HepG2 (cell line): ENCODE data around the gene EIF4G1. TPM values are rescaled to one million over a fixed set of nuclear protein-coding genes. Genes with fewer than 3 reads are reported as not detected.

Experiments
- BORCS8-MEF2B ChIP-seq: sonication (generic); formaldehyde crosslinking; IDR thresholded peaks from 2 replicates; pipeline ENCODE4 v1.8.0; 2022; ENCODE audit warnings: mild to moderate bottlenecking, missing genetic modification reagents
- NFIB ChIP-seq: sonication (generic); formaldehyde crosslinking; IDR thresholded peaks from 2 replicates; pipeline ENCODE4 v1.9.0; 2021; ENCODE audit warnings: missing genetic modification reagents, mild to moderate bottlenecking, borderline replicate concordance
- RXRB ChIP-seq: IDR thresholded peaks from 2 replicates; pipeline ENCODE4 v1.6.1; 2016; ENCODE audit warnings: borderline replicate concordance, missing genetic modification reagents, missing compliant biosample characterization
- SIX1 ChIP-seq: sonication (generic); formaldehyde crosslinking; IDR thresholded peaks from 2 replicates; pipeline ENCODE4 v1.4.0; 2020; ENCODE audit warnings: missing genetic modification reagents, borderline replicate concordance
- SOX6 ChIP-seq, 2 experiments: fragments of 450-650 bp in 1 of 2; sonication (generic) in 1 of 2; formaldehyde crosslinking in 1 of 2; IDR thresholded peaks; 2 replicates each; pipeline versions ENCODE4 v1.4.0 to v1.6.1; 2017 to 2020; ENCODE audit warnings: antibody characterized with exemption in 1 of 2, mild to moderate bottlenecking in 1 of 2, missing genetic modification reagents in 1 of 2
- STAT5B ChIP-seq: sonication (generic); formaldehyde crosslinking; IDR thresholded peaks from 2 replicates; pipeline ENCODE4 v1.4.0; 2020; ENCODE audit warnings: missing genetic modification reagents
- ZBTB8A ChIP-seq: sonication (generic); formaldehyde crosslinking; IDR thresholded peaks from 2 replicates; pipeline ENCODE4 v1.4.0; 2020; ENCODE audit warnings: mild to moderate bottlenecking, low read depth, missing genetic modification reagents, borderline replicate concordance
- ZFP62 ChIP-seq: sonication (generic); formaldehyde crosslinking; IDR thresholded peaks from 2 replicates; pipeline ENCODE4 v1.4.0; 2020; ENCODE audit warnings: missing genetic modification reagents
- ZMYM2 ChIP-seq: sonication (generic); formaldehyde crosslinking; IDR thresholded peaks from 2 replicates; pipeline ENCODE4 v1.8.0; 2022; ENCODE audit warnings: mild to moderate bottlenecking, missing genetic modification reagents
- ZNF121 ChIP-seq: sonication (generic); formaldehyde crosslinking; IDR thresholded peaks from 2 replicates; pipeline ENCODE4 v1.5.0; 2020; ENCODE audit warnings: mild to moderate bottlenecking, missing genetic modification reagents
- ZNF558 ChIP-seq: sonication (generic); formaldehyde crosslinking; IDR thresholded peaks from 2 replicates; pipeline ENCODE4 v1.9.0; 2022; ENCODE audit warnings: mild to moderate bottlenecking, missing genetic modification reagents, borderline replicate concordance
- polyA plus RNA-seq, 8 experiments: library from polyadenylated mRNA; depleted of rRNA in 3 of 8; stranded (reverse) in 7 of 8; unstranded in 1 of 8; fragments of >200 nt; fragmentation: Illumina TruSeq in 4 of 8; extraction: Trizol in 4 of 8; gene quantifications; 2 replicates each; pipeline versions ENCODE4 v1.2.1 to v1.2.3, GENCODE V29; 2011 to 2016; ENCODE audit warnings: low read depth in 4 of 8, missing spikeins in 1 of 8, mixed read lengths in 1 of 8; ENCODE audit not compliant: insufficient read depth in 1 of 8
- total RNA-seq, 5 experiments: library from RNA; depleted of rRNA; stranded (reverse); fragments of >200 nt; fragmentation: Illumina TruSeq; extraction: Trizol; gene quantifications; 2 replicates each; pipeline ENCODE4 v1.2.3, GENCODE V29; 2016; ENCODE audit warnings: low read depth in 1 of 5
- TF ChIP-seq, protein P1 (sequence below): sonication (generic); formaldehyde crosslinking; IDR thresholded peaks from one replicate; pipeline ENCODE4 v1.5.1; 2020; ENCODE audit warnings: mild to moderate bottlenecking, missing genetic modification reagents; ENCODE audit errors: not compliant biosample characterization
- TF ChIP-seq, protein P2 (sequence below): sonication (generic); formaldehyde crosslinking; IDR thresholded peaks from 2 replicates; pipeline ENCODE4 v1.4.0; 2020; ENCODE audit warnings: low read depth, mild to moderate bottlenecking, missing genetic modification reagents
- TF ChIP-seq, protein P3 (sequence below): sonication (generic); formaldehyde crosslinking; IDR thresholded peaks from 2 replicates; pipeline ENCODE4 v1.4.0; 2020; ENCODE audit warnings: missing genetic modification reagents
- TF ChIP-seq, protein P4 (sequence below): sonication (generic); formaldehyde crosslinking; IDR thresholded peaks from 2 replicates; pipeline ENCODE4 v1.4.0; 2020; ENCODE audit warnings: mild to moderate bottlenecking, missing genetic modification reagents

EIF4G1 gene
- total and polyA plus RNA-seq, 2 of the 13 experiments (the other 11 are each of a cell fraction or from before 2014, with no cell fraction given): 208 to 213 TPM

DNA sequence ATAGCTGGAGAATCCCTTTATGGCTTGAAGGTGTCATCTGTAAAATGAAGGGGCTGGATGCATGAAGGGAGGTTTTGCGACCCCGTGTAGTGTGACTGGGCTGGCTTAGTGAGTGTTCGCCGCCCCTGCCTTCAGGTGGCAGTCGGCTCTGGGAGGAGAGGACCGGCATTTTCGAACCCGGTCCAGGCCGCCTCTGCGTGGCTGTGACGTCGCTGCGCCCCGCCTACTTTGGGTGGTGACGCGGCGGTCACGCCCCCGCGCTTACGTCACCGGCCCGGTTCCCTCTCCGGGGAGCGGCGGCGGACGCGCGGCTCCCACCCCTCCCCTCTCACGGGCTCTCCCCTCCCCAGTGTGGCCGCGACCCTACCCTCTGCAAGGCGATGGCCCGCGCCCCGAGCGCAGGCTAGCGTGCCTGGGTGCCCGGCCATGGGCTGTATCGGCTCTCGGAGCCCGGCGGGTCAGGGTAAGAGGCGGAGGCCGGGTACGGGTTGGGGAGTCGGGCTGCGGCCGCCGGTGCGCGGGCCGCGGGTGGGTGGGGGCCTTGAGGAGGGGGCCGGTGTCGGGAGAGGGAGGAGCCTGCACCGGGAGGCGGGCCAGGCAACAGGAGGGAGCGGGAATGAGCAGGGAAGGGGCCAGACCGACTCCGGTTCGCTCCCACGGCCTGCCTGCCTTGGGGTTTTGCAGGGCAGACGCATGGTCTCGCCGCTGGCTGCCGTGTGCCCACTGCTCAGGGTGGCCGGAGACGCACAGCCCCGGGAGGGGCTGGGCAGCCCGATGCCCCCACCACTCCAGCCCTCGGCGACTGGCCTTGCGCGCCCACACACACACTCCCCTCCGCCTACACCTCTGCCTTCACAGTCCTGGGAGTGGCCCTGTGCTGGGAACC is 21.5 kb downstream of the EIF4G1 start (continued):
- TF ChIP-seq, protein P1, sequence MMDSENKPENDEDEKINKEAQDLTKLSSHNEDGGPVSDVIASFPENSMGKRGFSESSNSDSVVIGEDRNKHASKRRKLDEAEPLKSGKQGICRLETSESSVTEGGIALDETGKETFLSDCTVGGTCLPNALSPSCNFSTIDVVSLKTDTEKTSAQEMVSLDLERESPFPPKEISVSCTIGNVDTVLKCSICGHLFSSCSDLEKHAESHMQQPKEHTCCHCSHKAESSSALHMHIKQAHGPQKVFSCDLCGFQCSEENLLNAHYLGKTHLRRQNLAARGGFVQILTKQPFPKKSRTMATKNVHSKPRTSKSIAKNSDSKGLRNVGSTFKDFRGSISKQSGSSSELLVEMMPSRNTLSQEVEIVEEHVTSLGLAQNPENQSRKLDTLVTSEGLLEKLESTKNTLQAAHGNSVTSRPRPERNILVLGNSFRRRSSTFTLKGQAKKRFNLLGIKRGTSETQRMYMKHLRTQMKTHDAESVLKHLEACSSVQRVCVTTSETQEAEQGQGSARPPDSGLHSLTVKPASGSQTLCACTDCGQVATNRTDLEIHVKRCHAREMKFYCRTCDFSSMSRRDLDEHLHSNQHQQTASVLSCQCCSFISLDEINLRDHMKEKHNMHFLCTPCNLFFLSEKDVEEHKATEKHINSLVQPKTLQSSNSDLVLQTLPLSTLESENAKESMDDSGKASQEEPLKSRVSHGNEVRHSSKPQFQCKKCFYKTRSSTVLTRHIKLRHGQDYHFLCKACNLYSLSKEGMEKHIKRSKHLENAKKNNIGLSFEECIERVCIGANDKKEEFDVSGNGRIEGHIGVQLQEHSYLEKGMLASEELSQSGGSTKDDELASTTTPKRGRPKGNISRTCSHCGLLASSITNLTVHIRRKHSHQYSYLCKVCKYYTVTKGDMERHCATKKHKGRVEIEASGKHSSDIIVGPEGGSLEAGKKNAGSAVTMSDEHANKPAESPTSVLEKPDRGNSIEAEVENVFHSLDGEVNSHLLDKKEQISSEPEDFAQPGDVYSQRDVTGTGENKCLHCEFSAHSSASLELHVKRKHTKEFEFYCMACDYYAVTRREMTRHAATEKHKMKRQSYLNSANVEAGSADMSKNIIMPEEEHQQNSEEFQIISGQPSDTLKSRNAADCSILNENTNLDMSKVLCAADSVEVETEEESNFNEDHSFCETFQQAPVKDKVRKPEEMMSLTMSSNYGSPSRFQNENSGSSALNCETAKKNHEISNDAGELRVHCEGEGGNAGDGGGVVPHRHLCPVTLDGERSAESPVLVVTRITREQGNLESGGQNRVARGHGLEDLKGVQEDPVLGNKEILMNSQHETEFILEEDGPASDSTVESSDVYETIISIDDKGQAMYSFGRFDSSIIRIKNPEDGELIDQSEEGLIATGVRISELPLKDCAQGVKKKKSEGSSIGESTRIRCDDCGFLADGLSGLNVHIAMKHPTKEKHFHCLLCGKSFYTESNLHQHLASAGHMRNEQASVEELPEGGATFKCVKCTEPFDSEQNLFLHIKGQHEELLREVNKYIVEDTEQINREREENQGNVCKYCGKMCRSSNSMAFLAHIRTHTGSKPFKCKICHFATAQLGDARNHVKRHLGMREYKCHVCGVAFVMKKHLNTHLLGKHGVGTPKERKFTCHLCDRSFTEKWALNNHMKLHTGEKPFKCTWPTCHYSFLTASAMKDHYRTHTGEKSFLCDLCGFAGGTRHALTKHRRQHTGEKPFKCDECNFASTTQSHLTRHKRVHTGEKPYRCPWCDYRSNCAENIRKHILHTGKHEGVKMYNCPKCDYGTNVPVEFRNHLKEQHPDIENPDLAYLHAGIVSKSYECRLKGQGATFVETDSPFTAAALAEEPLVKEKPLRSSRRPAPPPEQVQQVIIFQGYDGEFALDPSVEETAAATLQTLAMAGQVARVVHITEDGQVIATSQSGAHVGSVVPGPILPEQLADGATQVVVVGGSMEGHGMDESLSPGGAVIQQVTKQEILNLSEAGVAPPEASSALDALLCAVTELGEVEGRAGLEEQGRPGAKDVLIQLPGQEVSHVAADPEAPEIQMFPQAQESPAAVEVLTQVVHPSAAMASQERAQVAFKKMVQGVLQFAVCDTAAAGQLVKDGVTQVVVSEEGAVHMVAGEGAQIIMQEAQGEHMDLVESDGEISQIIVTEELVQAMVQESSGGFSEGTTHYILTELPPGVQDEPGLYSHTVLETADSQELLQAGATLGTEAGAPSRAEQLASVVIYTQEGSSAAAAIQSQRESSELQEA (CRISPR knock-in tag): peak; percentile 35
- TF ChIP-seq, protein P2, sequence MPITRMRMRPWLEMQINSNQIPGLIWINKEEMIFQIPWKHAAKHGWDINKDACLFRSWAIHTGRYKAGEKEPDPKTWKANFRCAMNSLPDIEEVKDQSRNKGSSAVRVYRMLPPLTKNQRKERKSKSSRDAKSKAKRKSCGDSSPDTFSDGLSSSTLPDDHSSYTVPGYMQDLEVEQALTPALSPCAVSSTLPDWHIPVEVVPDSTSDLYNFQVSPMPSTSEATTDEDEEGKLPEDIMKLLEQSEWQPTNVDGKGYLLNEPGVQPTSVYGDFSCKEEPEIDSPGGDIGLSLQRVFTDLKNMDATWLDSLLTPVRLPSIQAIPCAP: no peak
- TF ChIP-seq, protein P3, sequence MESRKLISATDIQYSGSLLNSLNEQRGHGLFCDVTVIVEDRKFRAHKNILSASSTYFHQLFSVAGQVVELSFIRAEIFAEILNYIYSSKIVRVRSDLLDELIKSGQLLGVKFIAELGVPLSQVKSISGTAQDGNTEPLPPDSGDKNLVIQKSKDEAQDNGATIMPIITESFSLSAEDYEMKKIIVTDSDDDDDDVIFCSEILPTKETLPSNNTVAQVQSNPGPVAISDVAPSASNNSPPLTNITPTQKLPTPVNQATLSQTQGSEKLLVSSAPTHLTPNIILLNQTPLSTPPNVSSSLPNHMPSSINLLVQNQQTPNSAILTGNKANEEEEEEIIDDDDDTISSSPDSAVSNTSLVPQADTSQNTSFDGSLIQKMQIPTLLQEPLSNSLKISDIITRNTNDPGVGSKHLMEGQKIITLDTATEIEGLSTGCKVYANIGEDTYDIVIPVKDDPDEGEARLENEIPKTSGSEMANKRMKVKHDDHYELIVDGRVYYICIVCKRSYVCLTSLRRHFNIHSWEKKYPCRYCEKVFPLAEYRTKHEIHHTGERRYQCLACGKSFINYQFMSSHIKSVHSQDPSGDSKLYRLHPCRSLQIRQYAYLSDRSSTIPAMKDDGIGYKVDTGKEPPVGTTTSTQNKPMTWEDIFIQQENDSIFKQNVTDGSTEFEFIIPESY (CRISPR knock-in tag): no peak
- TF ChIP-seq NFIB (CRISPR knock-in tag) (no peak), SOX6 (IDR thresholded peaks at IDR 0.05) (no peak), SOX6 (CRISPR knock-in tag; IDR thresholded peaks at IDR 0.05) (peak; percentile 56), ZNF558 (CRISPR knock-in tag) (no peak), SIX1 (CRISPR knock-in tag) (no peak), ZBTB8A (CRISPR knock-in tag) (no peak), BORCS8-MEF2B (CRISPR knock-in tag) (no peak), ZFP62 (CRISPR knock-in tag) (no peak), ZMYM2 (CRISPR knock-in tag) (no peak), ZNF121 (CRISPR knock-in tag) (no peak), RXRB (CRISPR knock-in tag) (0 out of 2 replicates have a peak, but pooled peaks have one; percentile 35), STAT5B (CRISPR knock-in tag) (no peak)
- TF ChIP-seq, protein P4, sequence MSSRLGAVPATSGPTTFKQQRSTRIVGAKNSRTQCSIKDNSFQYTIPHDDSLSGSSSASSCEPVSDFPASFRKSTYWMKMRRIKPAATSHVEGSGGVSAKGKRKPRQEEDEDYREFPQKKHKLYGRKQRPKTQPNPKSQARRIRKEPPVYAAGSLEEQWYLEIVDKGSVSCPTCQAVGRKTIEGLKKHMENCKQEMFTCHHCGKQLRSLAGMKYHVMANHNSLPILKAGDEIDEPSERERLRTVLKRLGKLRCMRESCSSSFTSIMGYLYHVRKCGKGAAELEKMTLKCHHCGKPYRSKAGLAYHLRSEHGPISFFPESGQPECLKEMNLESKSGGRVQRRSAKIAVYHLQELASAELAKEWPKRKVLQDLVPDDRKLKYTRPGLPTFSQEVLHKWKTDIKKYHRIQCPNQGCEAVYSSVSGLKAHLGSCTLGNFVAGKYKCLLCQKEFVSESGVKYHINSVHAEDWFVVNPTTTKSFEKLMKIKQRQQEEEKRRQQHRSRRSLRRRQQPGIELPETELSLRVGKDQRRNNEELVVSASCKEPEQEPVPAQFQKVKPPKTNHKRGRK (CRISPR knock-in tag): 0 out of 2 replicates have a peak, but pooled peaks have one; percentile 36
